H1 (cell line): ENCODE data around the gene RBMS2. TPM values are rescaled to one million over a fixed set of nuclear protein-coding genes. Genes with fewer than 3 reads are reported as not detected.

Experiments used
- CTCF ChIA-PET: fragments of 300-600 bp; sonication (Branson Sonifier 250); formaldehyde crosslinking; loops from one replicate; lab custom pipeline; 2021; ENCODE audit not compliant: partially characterized antibody; lab: Charles Lee
- POLR2A ChIA-PET: fragments of 300-600 bp; sonication (Branson Sonifier 250); formaldehyde crosslinking; loops from one replicate; lab custom pipeline; 2021; ENCODE audit warnings: inconsistent platforms; ENCODE audit not compliant: partially characterized antibody; lab: Charles Lee
- DNase-seq, 2 experiments: peaks; one replicate each; pipeline versions ENCODE4 v3.0.0 to v3.0.0-alpha.2; 2010 to 2022; ENCODE audit warnings: low spot score in 2 of 2, low read depth in 1 of 2, mixed read lengths in 1 of 2
- FAIRE-seq: peaks from 2 replicates; lab custom pipeline; 2011; peaks lifted over from hg19 to GRCh38; lab: Jason Lieb, UNC
- H2AFZ ChIP-seq: 2 replicates; pipeline ENCODE4 v1.8.1; 2012; ENCODE audit warnings: low read length, inconsistent platforms
- H2AK5ac ChIP-seq: 2 replicates; pipeline ENCODE4 v1.6.1; 2013; ENCODE audit warnings: low read depth, low read length
- H2BK120ac ChIP-seq: replicated peaks from 2 replicates; pipeline ENCODE3; 2013; ENCODE audit warnings: low read depth, low read length, inconsistent platforms
- H2BK12ac ChIP-seq: 2 replicates; pipeline ENCODE4 v1.6.1; 2013; ENCODE audit warnings: low read depth, low read length
- H2BK15ac ChIP-seq: 2 replicates; pipeline ENCODE4 v1.6.1; 2013; ENCODE audit warnings: low read length
- H2BK20ac ChIP-seq: 2 replicates; pipeline ENCODE4 v1.6.1; 2013; ENCODE audit warnings: low read length
- H2BK5ac ChIP-seq: 2 replicates; pipeline ENCODE4 v1.6.1; 2013; ENCODE audit warnings: low read depth, low read length
- H3K14ac ChIP-seq: 2 replicates; pipeline ENCODE4 v1.6.1; 2013; ENCODE audit warnings: inconsistent platforms; ENCODE audit not compliant: insufficient read length
- H3K18ac ChIP-seq: 2 replicates; pipeline ENCODE4 v1.6.1; 2013; ENCODE audit warnings: low read length; ENCODE audit errors: extremely low read depth
- H3K23ac ChIP-seq: 2 replicates; pipeline ENCODE4 v1.6.1; 2013; ENCODE audit warnings: inconsistent platforms; ENCODE audit not compliant: insufficient read length
- H3K23me2 ChIP-seq: 2 replicates; pipeline ENCODE4 v1.6.1; 2013; ENCODE audit warnings: low read depth, low read length
- H3K27ac ChIP-seq: 2 replicates; pipeline ENCODE4 v1.6.1; 2011; ENCODE audit warnings: low read depth, low read length, inconsistent platforms
- H3K27me3 ChIP-seq, 4 experiments: replicated peaks in 1 of 4; 1 replicate in 1 of 4; 2 replicates in 3 of 4; pipeline versions ENCODE4 v1.6.1 to v1.8.1; 2011 to 2013; ENCODE audit warnings: low read length in 3 of 4, mild to moderate bottlenecking in 3 of 4, inconsistent platforms in 2 of 4, mixed read lengths in 2 of 4, moderate library complexity in 1 of 4; ENCODE audit not compliant: control insufficient read depth in 3 of 4, insufficient read depth in 3 of 4; ENCODE audit errors: extremely low read depth in 1 of 4
- H3K36me3 ChIP-seq, 4 experiments: 2 replicates each; pipeline versions ENCODE4 v1.6.1 to v1.8.1; 2011 to 2013; ENCODE audit warnings: mild to moderate bottlenecking in 4 of 4, low read length in 3 of 4, moderate library complexity in 2 of 4, control low read depth in 1 of 4, inconsistent platforms in 1 of 4; ENCODE audit not compliant: insufficient read depth in 4 of 4, control insufficient read depth in 2 of 4
- H3K4ac ChIP-seq: replicated peaks from 2 replicates; pipeline ENCODE3; 2013; ENCODE audit warnings: low read length, low read depth, mixed read lengths, inconsistent platforms; ENCODE audit not compliant: insufficient read length
- H3K4me1 ChIP-seq, 4 experiments: replicated peaks in 1 of 4; 1 replicate in 1 of 4; 2 replicates in 3 of 4; pipeline versions ENCODE4 v1.6.1 to v1.8.1; 2011 to 2013; ENCODE audit warnings: low read length in 3 of 4, inconsistent platforms in 2 of 4, mixed read lengths in 1 of 4; ENCODE audit not compliant: insufficient read depth in 4 of 4, control insufficient read depth in 3 of 4
- H3K4me2 ChIP-seq, 2 experiments: 2 replicates each; pipeline versions ENCODE4 v1.6.1 to v1.8.1; 2011 to 2013; ENCODE audit warnings: low read depth in 2 of 2, low read length in 2 of 2, control low read depth in 1 of 2, inconsistent platforms in 1 of 2, mild to moderate bottlenecking in 1 of 2; ENCODE audit not compliant: insufficient read depth in 1 of 2
- H3K4me3 ChIP-seq, 4 experiments: fragments of 200-600, 300-600 bp in 1 of 4; sonication (generic), shearing (Covaris generic), sonication (Bioruptor Twin) in 1 of 4; 2 replicates each; pipeline versions ENCODE4 v1.5.1 to v1.8.1; 2011 to 2016; ENCODE audit warnings: low read length in 4 of 4, low read depth in 3 of 4, control low read depth in 2 of 4, inconsistent platforms in 2 of 4, mild to moderate bottlenecking in 2 of 4, mixed read lengths in 1 of 4, moderate library complexity in 1 of 4; ENCODE audit not compliant: insufficient read depth in 2 of 4; ENCODE audit errors: extremely low read depth in 1 of 4
- H3K56ac ChIP-seq: replicated peaks from 2 replicates; pipeline ENCODE3; 2013; ENCODE audit warnings: low read depth, mild to moderate bottlenecking, mixed read lengths, low read length, inconsistent platforms; ENCODE audit not compliant: insufficient read length
- H3K79me1 ChIP-seq: 2 replicates; pipeline ENCODE4 v1.6.1; 2013; ENCODE audit warnings: low read depth, low read length, control low read depth
- H3K79me2 ChIP-seq, 2 experiments: 2 replicates each; pipeline versions ENCODE4 v1.6.1 to v1.8.1; 2012 to 2013; ENCODE audit warnings: low read length in 2 of 2, mild to moderate bottlenecking in 2 of 2, inconsistent platforms in 1 of 2; ENCODE audit not compliant: insufficient read depth in 2 of 2, control insufficient read depth in 1 of 2
- H3K9ac ChIP-seq, 4 experiments: replicated peaks in 1 of 4; 1 replicate in 1 of 4; 2 replicates in 3 of 4; pipeline versions ENCODE4 v1.6.1 to v1.8.1; 2011 to 2013; ENCODE audit warnings: low read depth in 3 of 4, low read length in 3 of 4, control low read depth in 2 of 4, mild to moderate bottlenecking in 2 of 4, moderate library complexity in 2 of 4, inconsistent platforms in 1 of 4; ENCODE audit errors: extremely low read depth in 1 of 4
- H3K9me3 ChIP-seq, 2 experiments: 2 replicates each; pipeline versions ENCODE4 v1.6.1 to v1.8.1; 2012 to 2013; ENCODE audit warnings: mild to moderate bottlenecking in 2 of 2, moderate library complexity in 2 of 2, control low read depth in 1 of 2, inconsistent platforms in 1 of 2, low read depth in 1 of 2, low read length in 1 of 2, mixed read lengths in 1 of 2; ENCODE audit not compliant: insufficient read depth in 2 of 2
- H4K20me1 ChIP-seq, 2 experiments: replicated peaks in 1 of 2; 2 replicates each; pipeline versions ENCODE3 to v1.8.1; 2011 to 2013; ENCODE audit warnings: inconsistent platforms in 2 of 2, low read length in 2 of 2, mild to moderate bottlenecking in 1 of 2; ENCODE audit not compliant: insufficient read depth in 2 of 2, control insufficient read depth in 1 of 2
- H4K5ac ChIP-seq: 2 replicates; pipeline ENCODE4 v1.6.1; 2013; ENCODE audit warnings: low read length, low read depth, mixed read lengths, inconsistent platforms; ENCODE audit not compliant: insufficient read length
- H4K8ac ChIP-seq: 2 replicates; pipeline ENCODE4 v1.8.0; 2013; ENCODE audit warnings: mild to moderate bottlenecking, moderate library complexity, low read length, inconsistent platforms; ENCODE audit not compliant: insufficient read depth; ENCODE audit errors: extremely low read depth
- H4K91ac ChIP-seq: replicated peaks from 2 replicates; pipeline ENCODE3; 2013; ENCODE audit warnings: low read length, mixed read lengths, inconsistent platforms; ENCODE audit not compliant: insufficient read length
- ASH2L ChIP-seq: fragments of 200-600, 300-600 bp; sonication (generic); IDR thresholded peaks from one replicate; pipeline ENCODE4 v1.7.1; 2017; ENCODE audit warnings: low read length
- SP1 ChIP-seq: IDR thresholded peaks from 2 replicates; pipeline ENCODE4 v1.6.1; 2011; ENCODE audit warnings: low read depth, low read length
- WGBS, 2 experiments: shearing (Covaris generic) in 1 of 2; methylation state at CpG; one replicate each; pipeline versions ENCODE4 v1.1.6 to v1.1.7; 2013 to 2015; ENCODE audit warnings: low lambda C conversion rate in 2 of 2, mixed read lengths in 2 of 2, inconsistent platforms in 1 of 2, low coverage in 1 of 2, missing lambda C conversion rate in 1 of 2; ENCODE audit not compliant: insufficient replicate concordance in 2 of 2, insufficient coverage in 1 of 2, insufficient read length in 1 of 2; ENCODE audit errors: extremely low coverage in 1 of 2, missing lambda C conversion rate in 1 of 2; 5-methylcytosine and 5-hydroxymethylcytosine counted together
- polyA plus RNA-seq, 7 experiments: library from polyadenylated mRNA; depleted of rRNA in 3 of 7; stranded (reverse) in 5 of 7; unstranded in 2 of 7; fragments of >200 nt in 5 of 7; fragments of 200-250 nt in 2 of 7; gene quantifications; 1 replicate in 5 of 7; 2 replicates in 1 of 7; 4 replicates in 1 of 7; pipeline versions ENCODE4 v1.2.1 to v1.2.3, GENCODE V29; 2011 to 2013; ENCODE audit warnings: missing spikeins in 2 of 7, mixed read lengths in 2 of 7
- total RNA-seq: library from RNA; stranded (reverse); fragmentation: NEBNext Ultra II Directional; extraction: Animal tissue kit (Norgen Biotek cat#: 25700); gene quantifications from 2 replicates; pipeline ENCODE4 v1.2.1, GENCODE V29; 2021

Gene RBMS2
- total and polyA plus RNA-seq, 2 of the 8 experiments (the other 6 are each of a cell fraction or from before 2014, with no cell fraction given) = 9.6 to 31.3 TPM

DNA sequence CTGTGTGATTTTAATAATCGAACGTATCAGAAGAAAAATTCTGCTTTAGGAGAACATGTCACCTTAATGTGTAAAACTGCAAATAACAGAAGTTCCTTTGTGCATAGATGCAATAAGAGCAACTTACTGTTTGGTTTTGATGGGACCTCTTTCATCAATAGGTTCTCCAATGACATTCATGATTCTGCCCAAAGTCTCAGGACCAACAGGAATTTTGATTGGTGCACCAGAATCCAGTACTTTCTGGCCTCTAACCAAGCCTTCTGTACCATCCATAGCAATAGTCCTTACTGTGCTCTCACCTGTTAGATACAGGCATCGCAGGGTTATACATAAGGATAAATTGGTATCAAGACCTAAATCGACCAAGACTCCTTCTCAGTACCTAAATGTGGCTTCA lies 123.0 kb downstream of the RBMS2 start:
- peaks cover 14 to 34% of the 10 kb centered on the region in 2 experiments for H3K79me2 ChIP-seq
- no peak overlapping the region for H3K27ac ChIP-seq
- no peak overlapping the region for H3K18ac ChIP-seq

More for the DNA sequence above, 123.0 kb downstream of the RBMS2 start:
- Histone ChIP-seq H2BK120ac (no peak overlapping the region), H2AK5ac (no peak overlapping the region), H3K23me2 (peaks cover 8% of the 10 kb centered on the region; the same call in 1 of the 2 replicates), H3K27me3 (no peaks in the 10 kb centered on the region), H3K4me3 (peak overlapping the region; percentile 90 to 99 (median 97)), H3K4me1 (no peaks in the 10 kb centered on the region), H2BK5ac (no peak overlapping the region), H4K5ac (no peak overlapping the region), H4K91ac (no peak overlapping the region), H3K36me3 (peaks cover 25 to 54% (median 39%) of the 10 kb centered on the region in 4 experiments), H4K20me1 (peaks cover 9 to 17% of the 10 kb centered on the region in 2 experiments), H3K23ac (no peak overlapping the region), H3K9me3 (no peaks in the 10 kb centered on the region), H2BK15ac (no peak overlapping the region), H2BK12ac (no peak overlapping the region), H3K4ac (no peak overlapping the region), H4K8ac (no peak overlapping the region), H3K9ac (peak overlapping the region; percentile 89 to 97 (median 93); a peak in 6 of 7 replicates), H3K56ac (no peak overlapping the region), H3K79me1 (peaks cover 2% of the 10 kb centered on the region), H3K14ac (no peak overlapping the region), H2BK20ac (no peak overlapping the region), H2AFZ (no peak overlapping the region), H3K4me2 (peak overlapping the region; percentile 61 to 82)
- WGBS, 2 experiments = 62% methylated on average over 4 of the region's 4 CpGs; no CpG with 5 or more reads in 1 of the 2 experiments
- ChIA-PET CTCF (interaction anchor here (1.0 to 4.3 kb wide), 2 partner anchors 8 to 42 kb away, joined by 4 to 29 read pairs; no protein-coding TSS in a partner anchor), POLR2A (interaction anchor here (0.7 to 10.3 kb wide), 11 partner anchors 10 to 184 kb away, joined by 3 to 130 read pairs (median 19); partner anchors contain the start of genes BAZ2A, NACA and PTGES3)
- FAIRE-seq (no peak), DNase-seq (no peak)
- TF ChIP-seq SP1 (peak; percentile 58; the same call in 1 of the 2 replicates), ASH2L (no peak)
